Smooth muscle cell (in vitro differentiated cells): Measurements from ENCODE around the gene ZC3H12C. TPM values are rescaled to one million over a fixed set of nuclear protein-coding genes. Genes with fewer than 3 reads are reported as not detected.

Source experiments
- DNase-seq: peaks from one replicate; lab custom pipeline; 2025; ENCODE audit not compliant: unreplicated experiment; lab: John Stamatoyannopoulos, UW
- H2AFZ ChIP-seq: fragments of 200-600 bp; sonication (generic); 2 replicates; pipeline ENCODE4 v1.6.0; 2016; ENCODE audit warnings: antibody characterized with exemption, low read depth, mild to moderate bottlenecking
- H3F3A ChIP-seq: fragments of 200-600 bp; sonication (generic); 2 replicates; pipeline ENCODE4 v1.6.0; 2017; ENCODE audit warnings: antibody characterized with exemption, low read depth
- H3K27ac ChIP-seq: fragments of 200-600 bp; sonication (generic); 2 replicates; pipeline ENCODE4 v1.5.1; 2016; ENCODE audit warnings: low read depth, mild to moderate bottlenecking
- H3K27me3 ChIP-seq: fragments of 200-600 bp; sonication (generic); 2 replicates; pipeline ENCODE4 v1.6.1; 2016; ENCODE audit warnings: low read depth, mild to moderate bottlenecking
- H3K36me3 ChIP-seq: fragments of 200-600 bp; sonication (generic); 2 replicates; pipeline ENCODE4 v1.5.1; 2016; ENCODE audit warnings: low read depth
- H3K4me1 ChIP-seq: fragments of 200-600 bp; sonication (generic); 2 replicates; pipeline ENCODE4 v1.5.1; 2016; ENCODE audit warnings: low read depth
- H3K4me2 ChIP-seq: fragments of 200-600 bp; sonication (generic); 2 replicates; pipeline ENCODE4 v1.6.0; 2016; ENCODE audit warnings: mild to moderate bottlenecking
- H3K4me3 ChIP-seq: fragments of 200-600 bp; sonication (generic); 2 replicates; pipeline ENCODE4 v1.5.1; 2016; ENCODE audit warnings: mild to moderate bottlenecking
- H3K79me2 ChIP-seq: fragments of 200-600 bp; sonication (generic); 2 replicates; pipeline ENCODE4 v1.6.0; 2016; ENCODE audit warnings: low read depth, mild to moderate bottlenecking
- H3K9ac ChIP-seq: fragments of 200-600 bp; sonication (generic); 2 replicates; pipeline ENCODE4 v1.6.0; 2016; ENCODE audit warnings: low read depth
- H3K9me3 ChIP-seq: fragments of 200-600 bp; sonication (generic); replicated peaks from 2 replicates; pipeline ENCODE4 v1.5.1; 2016; ENCODE audit warnings: low read depth
- H4K20me1 ChIP-seq: fragments of 200-600 bp; sonication (generic); 2 replicates; pipeline ENCODE4 v1.6.0; 2016; ENCODE audit warnings: low read depth
- CTCF ChIP-seq: fragments of 200-600 bp; sonication (generic); IDR thresholded peaks from 2 replicates; pipeline ENCODE4 v1.5.1; 2017; ENCODE audit warnings: borderline replicate concordance, mild to moderate bottlenecking, antibody characterized with exemption; ENCODE audit not compliant: insufficient read depth, poor library complexity, severe bottlenecking
- WGBS: methylation state at CpG from one replicate; pipeline ENCODE4 v1.1.7; 2016; ENCODE audit warnings: low lambda C conversion rate; 5-methylcytosine and 5-hydroxymethylcytosine counted together
- polyA plus RNA-seq: library from polyadenylated mRNA; unstranded; fragments of >200 nt; fragmentation: Nextera tagmentation; extraction: Ambion mirVana; gene quantifications from 2 replicates; pipeline ENCODE4 v1.2.1, GENCODE V29; 2016
- total RNA-seq: library from RNA; depleted of rRNA; stranded (reverse); fragments of >200 nt; gene quantifications from 2 replicates; pipeline ENCODE4 v1.2.3, GENCODE V29; 2014

The ZC3H12C gene
- total and polyA plus RNA-seq, 2 experiments from 2014 or later = 1.9 to 10.6 TPM

- Histone ChIP-seq H3K36me3 (no peaks in the 10 kb centered on the region), H3K9ac (no peak overlapping the region), H3K4me2 (no peak overlapping the region), H3K27me3 (no peaks in the 10 kb centered on the region), H2AFZ (no peak overlapping the region), H3K27ac (no peak overlapping the region), H3F3A (no peaks in the 10 kb centered on the region), H3K4me1 (peaks cover 15% of the 10 kb centered on the region), H3K4me3 (no peak overlapping the region), H4K20me1 (no peaks in the 10 kb centered on the region), H3K79me2 (peaks cover 16% of the 10 kb centered on the region), H3K9me3 (no peaks in the 10 kb centered on the region)
- DNase-seq = no peak
- WGBS = 87% methylated on average over 6 of the region's 6 CpGs
- TF ChIP-seq CTCF = no peak
These were observed 2.6 kb upstream of the ZC3H12C start for GRCh38 chr11:110090466-110091026.

GRCh38 chr11:110092111-110092514 is 1.1 kb upstream of the ZC3H12C start:
- 19% methylated on average over 11 of the region's 11 CpGs for whole genome bisulfite sequencing
- peaks cover 18% of the 10 kb centered on the region for H3K4me1 ChIP-seq
- H3K9me3 ChIP-seq = no peaks in the 10 kb centered on the region
- no peaks in the 10 kb centered on the region for H3K36me3 ChIP-seq
- peak overlapping the region; percentile 49 for H2AFZ ChIP-seq
- H3K4me3 ChIP-seq = peak overlapping the region; percentile 82
- DNase-seq = no peak
- peaks cover 31% of the 10 kb centered on the region for H3K79me2 ChIP-seq
- no peaks in the 10 kb centered on the region for H4K20me1 ChIP-seq
- H3F3A ChIP-seq = no peaks in the 10 kb centered on the region
- H3K9ac ChIP-seq = peak overlapping the region; percentile 69
- H3K4me2 ChIP-seq = peak overlapping the region; percentile 84
- no peaks in the 10 kb centered on the region for H3K27me3 ChIP-seq
- peak overlapping the region; percentile 87 for H3K27ac ChIP-seq
- no peak for TF ChIP-seq CTCF

GRCh38 chr11:110093407-110094297 is 460 bp downstream of the ZC3H12C start:
- no peaks in the 10 kb centered on the region for H3K9me3 ChIP-seq
- peaks cover 18% of the 10 kb centered on the region for H3K4me1 ChIP-seq
- H3K4me2 ChIP-seq = peak overlapping the region; percentile 84
- under 1% methylated on average over 52 of the region's 80 CpGs for WGBS
- H3K36me3 ChIP-seq = no peaks in the 10 kb centered on the region
- H4K20me1 ChIP-seq = peaks cover 8% of the 10 kb centered on the region
- peak overlapping the region; percentile 38 for H2AFZ ChIP-seq
- peak; percentile 40 for DNase-seq
- peak overlapping the region; percentile 82 for H3K4me3 ChIP-seq
- peak overlapping the region; percentile 89 for H3K9ac ChIP-seq
- H3K27me3 ChIP-seq = no peaks in the 10 kb centered on the region
- peak overlapping the region; percentile 87 for H3K27ac ChIP-seq
- no peak for TF ChIP-seq CTCF
- H3F3A ChIP-seq = no peaks in the 10 kb centered on the region
- peaks cover 47% of the 10 kb centered on the region for H3K79me2 ChIP-seq
